Stimulated activated CD8-positive, alpha-beta memory T cell treated with anti-CD3 and anti-CD28 coated beads, Interleukin-4, amount 100 ng/mL, for 48 hours (primary cell): ENCODE data around the gene LRRC51.
"Not testable (repeated sequence)": the region's sequence is repeated elsewhere in the genome, so short reads cannot be mapped to it uniquely, and the experiment has no call there.

ENCODE experiments used
- DNase-seq: peaks from one replicate; pipeline ENCODE4 v3.0.0-alpha.2; 2020

Gene LRRC51

GRCh38 chr11:72141066-72141465 lies 60.4 kb downstream of the LRRC51 start:
- DNase-seq, result peak; percentile 64

- not testable (repeated sequence) for DNase-seq
Observed at GRCh38 chr11:72142086-72142485, 61.4 kb downstream of the LRRC51 start.

GRCh38 chr11:72142543-72142942 lies 61.9 kb downstream of the LRRC51 start:
- not testable (repeated sequence) for DNase-seq

- DNase-seq, result no peak
Observed at GRCh38 chr11:72144807-72145565, 64.3 kb downstream of the LRRC51 start.
